DMS79 (cell line): ENCODE measurements around the gene CPLX4.
A peak's percentile ranks its signal among the peaks of the same experiment; 100 is the strongest.

ENCODE experiments used
- DNase-seq: peaks from one replicate; lab custom pipeline; 2025; lab: John Stamatoyannopoulos, UW

The CPLX4 gene, protein sequence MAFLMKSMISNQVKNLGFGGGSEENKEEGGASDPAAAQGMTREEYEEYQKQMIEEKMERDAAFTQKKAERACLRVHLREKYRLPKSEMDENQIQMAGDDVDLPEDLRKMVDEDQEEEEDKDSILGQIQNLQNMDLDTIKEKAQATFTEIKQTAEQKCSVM

GRCh38 chr18:59318460-59319050 is at the start of gene CPLX4:
CPLX4 (minus strand) TSS chr18:59318649; CDS start chr18:59318462, 187 bp downstream.
- DNase-seq: no peak

GRCh38 chr18:59360381-59360780 is 41.9 kb upstream of the CPLX4 start:
- no peak for DNase-seq

DNA sequence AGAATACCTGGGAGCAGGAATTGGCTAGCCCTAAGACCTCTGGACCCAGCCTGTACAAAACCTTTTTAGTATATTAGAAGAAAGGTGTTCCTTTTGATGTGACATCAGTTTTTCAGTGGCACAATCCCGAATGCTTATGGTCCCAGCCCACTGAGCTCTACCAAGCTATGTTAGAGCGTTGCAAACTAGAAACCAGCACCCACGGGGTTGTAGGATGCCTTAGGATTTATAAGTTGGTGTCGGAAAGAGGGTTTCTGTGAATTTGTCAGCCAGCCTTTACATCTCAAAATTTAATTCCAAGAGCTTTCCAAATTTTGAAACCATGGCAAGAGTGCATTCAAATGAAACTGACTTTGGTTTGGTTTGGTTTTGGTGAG is 41.1 kb upstream of the CPLX4 start:
- DNase-seq: no peak

GRCh38 chr18:59358712-59359575 is 40.5 kb upstream of the CPLX4 start, which contains the start of gene LMAN1:
LMAN1 (minus strand) TSS chr18:59359265; CDS start chr18:59359244, 21 bp downstream.
- peak; percentile 88 for DNase-seq

DNA sequence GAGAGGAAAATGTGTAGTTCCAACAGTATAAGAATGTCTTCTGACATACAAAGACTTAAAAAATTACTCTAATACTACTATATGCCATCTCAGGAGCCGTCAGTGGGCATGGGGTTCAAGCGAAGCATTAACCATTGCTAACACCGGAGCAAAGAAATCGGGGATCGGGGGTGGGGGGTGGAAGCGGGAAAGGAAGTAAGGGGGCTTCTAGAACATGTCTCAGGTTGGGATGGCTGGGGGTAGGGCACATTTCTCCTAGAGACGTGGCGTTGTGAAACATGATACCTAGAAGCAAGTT is 39.9 kb upstream of the CPLX4 start:
- peak; percentile 53 for DNase-seq

DNA sequence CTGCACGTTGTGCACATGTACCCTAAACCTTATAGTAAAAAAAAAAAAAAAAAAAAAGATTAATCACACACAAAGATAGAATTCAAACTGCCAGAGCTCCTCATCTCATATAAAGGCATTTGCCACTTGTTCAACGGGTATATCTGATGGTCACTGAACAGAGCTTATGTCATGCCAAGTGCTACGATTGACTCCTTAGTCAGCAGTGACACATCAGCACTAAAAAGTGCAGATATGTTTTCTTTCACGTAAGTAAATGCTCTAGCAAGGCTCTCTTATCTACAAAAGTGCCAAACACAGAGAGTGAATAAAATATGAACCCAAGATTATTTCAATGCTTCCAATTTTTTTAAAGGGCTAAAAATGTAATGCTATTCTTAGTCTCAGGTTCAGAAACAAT is 39.5 kb upstream of the CPLX4 start:
- DNase-seq: no peak

GRCh38 chr18:59354731-59355130 is 36.3 kb upstream of the CPLX4 start:
- DNase-seq: no peak

GRCh38 chr18:59353079-59353680 is 34.7 kb upstream of the CPLX4 start:
- no peak for DNase-seq

DNA sequence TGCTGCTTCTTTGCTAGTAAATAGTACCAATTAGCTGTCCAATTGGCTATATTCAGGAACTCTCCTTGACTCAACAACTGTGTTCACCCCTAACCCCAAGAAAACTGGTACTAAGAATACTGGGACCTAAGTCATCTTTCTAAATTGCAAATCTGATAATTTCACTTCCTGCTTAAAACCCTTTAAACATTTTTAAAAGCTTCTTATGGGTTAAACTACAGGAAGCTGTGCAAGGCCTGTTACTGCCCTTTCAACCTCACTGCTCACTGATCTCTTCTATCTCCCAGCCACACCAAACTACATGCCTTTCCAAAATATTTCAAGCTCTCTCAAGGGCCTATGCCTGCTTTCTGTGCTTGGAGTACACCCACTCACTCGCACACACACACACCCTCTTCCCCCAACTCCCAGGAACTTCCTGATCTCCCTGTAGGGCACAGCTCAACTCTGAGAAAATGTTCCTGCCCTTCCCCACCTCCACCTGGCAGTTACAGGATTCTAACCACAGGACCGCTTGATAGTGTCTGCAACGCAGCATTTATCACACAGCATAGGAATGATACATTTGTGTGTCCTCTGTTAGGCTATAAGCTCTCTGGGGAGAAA is 33.9 kb upstream of the CPLX4 start:
- no peak for DNase-seq

DNA sequence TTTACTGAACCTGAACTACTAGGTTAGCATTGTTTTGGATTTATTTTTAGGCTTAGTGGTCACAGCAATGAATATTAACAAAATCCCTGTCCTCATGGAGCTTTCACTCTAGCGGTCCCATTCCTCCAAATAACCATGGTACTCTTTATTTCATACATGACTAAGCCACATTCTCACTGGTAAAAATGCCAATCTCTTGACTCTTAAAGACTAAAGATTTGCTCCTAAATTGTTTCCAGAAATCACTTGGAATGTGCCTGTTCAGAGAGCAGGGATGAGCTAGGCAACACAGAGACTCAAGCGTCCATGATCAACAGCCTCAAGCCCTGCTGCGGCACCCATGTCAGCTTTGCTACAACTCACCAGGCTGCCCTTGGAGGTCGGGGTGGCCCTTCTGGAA is 27.1 kb upstream of the CPLX4 start:
- no peak for DNase-seq

GRCh38 chr18:59344996-59345395 is 26.5 kb upstream of the CPLX4 start:
- DNase-seq: no peak

DNA sequence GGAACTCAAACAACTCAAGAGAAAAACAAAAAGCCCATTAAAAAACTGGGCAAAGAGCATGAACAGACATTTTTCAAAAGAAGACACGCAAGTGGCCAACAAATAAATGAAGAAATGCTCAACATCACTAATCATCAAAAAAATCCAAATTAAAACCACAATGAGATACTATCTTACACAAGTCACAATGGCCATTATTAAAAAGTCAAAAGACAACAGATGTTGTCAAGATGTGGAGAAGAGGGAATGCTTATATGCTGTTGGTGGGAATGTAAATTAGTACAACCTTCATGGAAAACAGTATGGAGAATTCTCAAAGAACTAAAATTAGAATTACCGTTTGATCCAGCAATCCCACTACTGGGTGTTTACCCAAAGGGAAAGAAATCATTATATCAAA is 25.5 kb upstream of the CPLX4 start:
- DNase-seq: no peak

- no peak for DNase-seq
Measured at GRCh38 chr18:59340817-59341216, 22.4 kb upstream of the CPLX4 start.

DNA sequence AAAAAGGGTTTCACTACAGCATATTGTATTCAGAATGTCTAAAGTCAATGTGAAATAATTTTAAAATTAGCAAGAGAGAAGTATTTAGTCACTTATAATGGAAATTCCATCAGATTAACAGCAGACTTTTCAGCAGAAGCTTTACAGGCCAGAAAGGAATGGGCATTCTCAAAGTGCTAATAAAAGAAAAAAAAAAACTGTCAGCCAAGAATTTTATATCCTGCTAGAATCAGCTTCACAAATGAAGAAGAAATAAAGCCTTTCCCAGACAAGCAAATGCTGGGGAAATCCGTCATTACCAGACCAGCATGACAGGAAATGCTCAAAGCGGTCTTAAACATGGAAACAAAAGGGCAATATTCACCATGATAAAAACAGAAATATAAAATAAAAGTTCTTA is 21.9 kb upstream of the CPLX4 start:
- no peak for DNase-seq

- DNase-seq: no peak
Measured at GRCh38 chr18:59332986-59333385, 14.5 kb upstream of the CPLX4 start.

DNA sequence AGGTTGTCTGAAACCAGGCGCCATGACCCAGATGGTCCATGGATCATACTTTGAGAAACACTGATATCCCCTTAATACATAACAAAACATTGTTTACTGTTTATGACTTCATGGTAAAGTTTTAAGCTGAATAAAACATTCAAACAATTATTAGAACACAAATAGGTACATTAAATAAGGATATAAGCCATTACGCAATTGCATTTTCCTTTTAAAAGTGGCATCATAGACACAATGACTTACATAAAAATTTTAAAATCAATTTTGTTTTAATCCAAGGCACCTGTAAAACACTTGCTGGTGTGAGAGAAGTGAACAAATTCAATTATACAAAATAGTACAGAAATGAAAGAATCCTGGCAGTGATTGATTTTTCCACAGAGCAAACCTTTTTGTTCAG is 10.2 kb upstream of the CPLX4 start:
- no peak for DNase-seq

DNA sequence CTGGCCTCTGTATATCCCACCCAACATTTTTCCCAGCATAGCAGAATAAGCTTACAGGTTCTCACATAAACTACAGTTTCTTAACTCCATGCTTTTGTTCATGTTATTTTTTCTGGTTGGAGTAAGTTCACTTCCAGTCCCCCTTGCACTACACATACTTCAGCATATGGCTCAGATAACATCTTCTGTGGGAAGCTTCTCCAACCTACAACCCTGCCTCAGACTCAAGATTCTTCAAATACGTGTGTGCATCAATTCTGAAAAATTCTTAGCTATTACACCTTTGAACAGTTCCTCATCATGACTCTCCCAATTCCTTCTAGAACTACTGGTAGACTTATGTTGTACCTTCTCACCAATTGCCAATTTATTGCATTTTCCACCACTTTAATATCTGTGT is 7.5 kb upstream of the CPLX4 start:
- no peak for DNase-seq

GRCh38 chr18:59324623-59324971 is 6.1 kb upstream of the CPLX4 start:
- no peak for DNase-seq

GRCh38 chr18:59323931-59324622 is 5.6 kb upstream of the CPLX4 start:
- no peak for DNase-seq

- DNase-seq: no peak
Measured at GRCh38 chr18:59311631-59312030, 6.8 kb downstream of the CPLX4 start.

GRCh38 chr18:59308938-59309260 is 9.6 kb downstream of the CPLX4 start:
- DNase-seq: no peak

GRCh38 chr18:59308248-59308937 is 10.1 kb downstream of the CPLX4 start:
- DNase-seq: peak; percentile 40
